Stimulated activated CD8-positive, alpha-beta memory T cell treated with anti-CD3 and anti-CD28 coated beads, Interleukin-4, amount 100 ng/mL, for 1 hour (primary cell): Measurements from ENCODE around the gene ANGPTL4.
"Not testable (repeated sequence)": the region's sequence is repeated elsewhere in the genome, so short reads cannot be mapped to it uniquely, and the experiment has no call there.

Experiments
- DNase-seq, 2 donors: peaks; one replicate each; pipeline ENCODE4 v3.0.0-alpha.2; 2020; ENCODE audit warnings: low read depth in 2 of 2, low spot score in 1 of 2

The ANGPTL4 gene

GRCh38 chr19:8363803-8364771, at the start of gene ANGPTL4:
ANGPTL4 (plus strand) TSS chr19:8364155; CDS start chr19:8364322, 167 bp downstream.
- DNase-seq = peak in 1 of 2 donors; percentile 9

- not testable (repeated sequence) for DNase-seq
These were observed 48.8 kb upstream of the ANGPTL4 start for GRCh38 chr19:8314981-8315640.

- DNase-seq = no peak
These were observed 47.4 kb upstream of the ANGPTL4 start for GRCh38 chr19:8316351-8317125.

- not testable (repeated sequence) for DNase-seq
These were observed 45.1 kb upstream of the ANGPTL4 start for GRCh38 chr19:8318835-8319234.

- DNase-seq = no peak
These were observed 44.0 kb upstream of the ANGPTL4 start for GRCh38 chr19:8319807-8320520.

- no peak for DNase-seq
These were observed 43.3 kb upstream of the ANGPTL4 start for GRCh38 chr19:8320564-8321066.

GRCh38 chr19:8321067-8321985, 42.6 kb upstream of the ANGPTL4 start, which contains the start of the genes NDUFA7 and RPS28:
NDUFA7 (minus strand) TSS chr19:8321375; CDS start chr19:8321358, 17 bp downstream.
RPS28 (plus strand) TSS chr19:8321496; CDS start chr19:8321531, 35 bp downstream.
- peak; percentile 96 to 97 for DNase-seq

GRCh38 chr19:8321986-8322637, 41.8 kb upstream of the ANGPTL4 start:
- no peak for DNase-seq

- DNase-seq = no peak
These were observed 41.3 kb upstream of the ANGPTL4 start for GRCh38 chr19:8322638-8322997.

GRCh38 chr19:8323781-8324185, 40.2 kb upstream of the ANGPTL4 start:
- no peak for DNase-seq

- DNase-seq = no peak
These were observed 39.5 kb upstream of the ANGPTL4 start for GRCh38 chr19:8324186-8325050.

GRCh38 chr19:8325454-8325853, 38.5 kb upstream of the ANGPTL4 start:
- DNase-seq = no peak

GRCh38 chr19:8329996-8330395, 34.0 kb upstream of the ANGPTL4 start:
- no peak for DNase-seq

GRCh38 chr19:8331263-8331845, 32.6 kb upstream of the ANGPTL4 start:
- DNase-seq = no peak

- no peak for DNase-seq
These were observed 30.8 kb upstream of the ANGPTL4 start for GRCh38 chr19:8332976-8333766.

GRCh38 chr19:8333767-8334457, 30.0 kb upstream of the ANGPTL4 start:
- no peak for DNase-seq
